PFSK-1 (cell line): ENCODE data around the gene CCDC61.

Source experiments
- POLR2AphosphoS5 ChIP-seq: IDR thresholded peaks from 2 replicates; pipeline ENCODE4 v1.6.1; 2012; ENCODE audit warnings: low read depth, mild to moderate bottlenecking, control low read depth, low read length, moderate library complexity
- SIN3A ChIP-seq: IDR thresholded peaks from 2 replicates; pipeline ENCODE4 v1.6.1; 2012; ENCODE audit warnings: mild to moderate bottlenecking, low read length, moderate library complexity, borderline replicate concordance; ENCODE audit not compliant: insufficient read depth
- TAF1 ChIP-seq: IDR thresholded peaks from 2 replicates; pipeline ENCODE4 v1.6.1; 2012; ENCODE audit warnings: low read length, control low read depth, borderline replicate concordance; ENCODE audit not compliant: insufficient read depth

DNA sequence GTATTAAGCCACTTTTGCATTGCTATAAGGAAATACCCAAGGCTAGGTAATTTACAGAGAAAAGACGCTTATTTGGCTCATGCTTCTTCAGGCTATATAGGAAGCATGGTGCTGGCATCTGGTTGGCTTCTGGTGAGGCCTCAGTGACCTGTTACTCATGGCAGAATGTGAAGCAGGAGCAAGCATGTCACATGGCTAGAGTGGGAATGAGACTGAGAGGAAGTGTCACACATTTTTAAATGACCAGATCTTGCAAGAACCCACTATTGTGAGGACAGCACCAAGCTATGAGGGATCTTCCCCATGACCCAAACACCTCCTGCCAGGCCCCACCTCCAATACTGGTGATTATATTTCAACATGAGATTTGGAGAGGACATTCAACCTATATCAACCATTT, 71.2 kb downstream of the CCDC61 start:
- TF ChIP-seq POLR2AphosphoS5 (no peak), SIN3A (no peak), TAF1 (no peak)
